GM20431 (cell line): ENCODE measurements around the gene RTKN.
"Not testable (repeated sequence)": the region's sequence is repeated elsewhere in the genome, so short reads cannot be mapped to it uniquely, and the experiment has no call there.

Experiments used
- in situ Hi-C: fragments of 300-500 bp; cut with MseI, MboI; formaldehyde crosslinking; loops from one replicate; pipeline ENCODE4 v1.15.0; 2020; ENCODE audit warnings: low sequenced_read_pairs; ENCODE audit not compliant: unreplicated experiment

The RTKN gene

DNA sequence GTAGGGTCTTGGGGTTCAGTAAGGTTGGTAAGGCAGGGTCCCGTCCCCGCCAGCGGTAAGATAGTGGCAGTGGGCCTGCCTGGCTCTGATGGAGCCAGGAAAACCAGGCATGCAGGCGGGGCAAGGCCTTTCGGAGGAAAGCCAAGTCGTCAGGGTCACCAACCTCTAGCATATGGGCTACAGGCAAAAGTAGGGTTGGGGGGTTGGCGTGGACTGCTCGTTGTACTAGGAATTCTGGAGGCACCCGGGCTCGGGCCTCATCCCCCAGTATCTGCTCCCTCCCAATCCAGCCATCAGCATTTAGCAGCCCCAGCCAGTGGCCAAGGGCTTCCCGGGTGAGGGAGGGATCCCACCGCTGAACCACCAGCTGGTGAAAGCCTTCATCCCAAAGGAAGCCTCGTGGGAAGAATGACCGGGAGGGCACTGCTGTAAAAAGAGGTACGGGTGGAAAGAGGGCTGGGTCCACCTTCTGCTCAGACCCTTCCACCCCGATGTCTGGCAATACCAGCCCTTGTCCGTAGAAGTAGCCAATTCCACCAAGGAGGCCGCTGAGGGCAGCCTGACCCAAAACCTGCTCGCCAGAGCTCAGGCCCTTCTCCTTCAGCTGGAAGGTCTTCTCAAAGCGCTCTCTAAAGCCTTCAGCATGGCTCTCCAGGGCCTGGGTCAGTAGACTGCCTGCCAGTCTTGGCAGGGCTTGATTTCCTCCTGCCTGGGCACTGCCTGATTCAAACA, 20.5 kb upstream of the RTKN start:
- in situ Hi-C loops: no loop called here

DNA sequence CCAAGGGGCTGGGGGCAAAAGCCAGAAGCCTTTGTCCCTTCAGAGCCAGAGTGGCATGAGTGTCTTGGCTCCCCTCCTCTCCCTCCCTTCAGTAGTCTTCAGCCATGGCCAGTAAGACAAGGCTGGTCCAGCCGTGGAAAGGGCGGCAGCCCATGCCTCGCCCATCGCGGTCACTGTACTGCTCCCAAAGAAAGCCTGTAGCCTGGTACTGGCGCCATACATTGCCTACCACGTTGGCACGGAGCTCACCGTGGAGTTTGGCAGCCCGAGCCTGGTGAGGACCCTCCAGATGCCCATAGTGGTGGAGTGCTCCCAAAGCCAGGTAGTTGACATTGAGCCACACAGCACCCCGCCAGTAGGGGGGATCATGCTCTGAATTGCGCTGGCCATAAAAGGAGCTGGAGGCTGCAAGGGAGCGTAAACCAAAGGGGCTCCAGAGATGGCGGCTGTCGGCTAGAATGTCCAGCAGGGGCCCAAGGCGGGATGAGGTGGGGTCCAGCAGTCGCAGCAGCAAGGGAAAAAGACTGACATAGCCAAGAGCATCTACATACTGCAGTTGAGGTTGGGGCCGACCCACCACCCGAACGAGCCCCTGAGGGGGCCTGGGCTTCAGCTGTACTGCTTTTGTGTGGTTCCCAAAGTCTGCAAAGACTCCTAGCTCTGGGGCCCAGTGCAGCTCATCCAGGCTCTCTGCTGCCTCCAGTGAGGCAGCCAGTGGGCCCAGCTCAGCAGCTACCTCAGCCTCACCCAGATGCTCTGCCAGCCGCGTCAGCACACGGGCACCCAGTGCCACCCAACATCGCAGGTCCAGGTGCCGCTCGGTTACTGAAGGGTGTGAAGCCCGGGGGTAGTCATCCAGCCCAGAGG, 19.7 kb upstream of the RTKN start:
- in situ Hi-C loops: no loop called here

DNA sequence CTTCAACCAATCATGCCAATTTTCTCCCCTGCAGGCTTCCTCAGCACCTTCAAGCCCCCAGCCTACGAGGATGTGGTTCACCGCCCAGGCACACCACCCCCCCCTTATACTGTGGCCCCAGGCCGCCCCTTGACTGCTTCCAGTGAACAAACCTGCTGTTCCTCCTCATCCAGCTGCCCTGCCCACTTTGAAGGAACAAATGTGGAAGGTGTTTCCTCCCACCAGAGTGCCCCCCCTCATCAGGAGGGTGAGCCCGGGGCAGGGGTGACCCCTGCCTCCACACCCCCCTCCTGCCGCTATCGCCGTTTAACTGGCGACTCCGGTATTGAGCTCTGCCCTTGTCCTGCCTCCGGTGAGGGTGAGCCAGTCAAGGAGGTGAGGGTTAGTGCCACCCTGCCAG, 18.4 kb upstream of the RTKN start:
- in situ Hi-C loops: not testable (repeated sequence)

DNA sequence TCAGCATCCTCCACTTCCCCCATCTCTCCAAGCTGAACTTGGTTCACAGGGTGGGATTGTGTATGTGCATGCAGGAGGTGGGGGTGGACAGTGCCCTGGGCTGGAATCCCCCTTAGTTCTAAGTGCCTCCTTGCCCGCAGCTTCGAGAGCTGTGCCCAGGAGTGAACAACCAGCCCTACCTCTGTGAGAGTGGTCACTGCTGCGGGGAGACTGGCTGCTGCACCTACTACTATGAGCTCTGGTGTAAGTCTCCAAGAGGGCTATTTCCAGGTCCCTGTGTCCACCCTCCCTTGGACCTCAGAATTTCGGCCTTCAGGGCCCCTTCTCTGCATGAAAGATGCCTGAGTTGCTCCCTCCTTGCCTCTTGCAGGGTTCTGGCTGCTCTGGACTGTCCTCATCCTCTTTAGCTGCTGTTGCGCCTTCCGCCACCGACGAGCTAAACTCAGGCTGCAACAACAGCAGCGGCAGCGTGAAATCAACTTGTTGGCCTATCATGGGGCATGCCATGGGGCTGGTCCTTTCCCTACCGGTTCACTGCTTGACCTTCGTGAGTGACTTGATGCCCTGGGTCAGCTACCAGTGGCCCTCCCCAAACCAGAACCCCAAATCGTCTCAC, 17.9 kb upstream of the RTKN start:
- in situ Hi-C loops: not testable (repeated sequence)

DNA sequence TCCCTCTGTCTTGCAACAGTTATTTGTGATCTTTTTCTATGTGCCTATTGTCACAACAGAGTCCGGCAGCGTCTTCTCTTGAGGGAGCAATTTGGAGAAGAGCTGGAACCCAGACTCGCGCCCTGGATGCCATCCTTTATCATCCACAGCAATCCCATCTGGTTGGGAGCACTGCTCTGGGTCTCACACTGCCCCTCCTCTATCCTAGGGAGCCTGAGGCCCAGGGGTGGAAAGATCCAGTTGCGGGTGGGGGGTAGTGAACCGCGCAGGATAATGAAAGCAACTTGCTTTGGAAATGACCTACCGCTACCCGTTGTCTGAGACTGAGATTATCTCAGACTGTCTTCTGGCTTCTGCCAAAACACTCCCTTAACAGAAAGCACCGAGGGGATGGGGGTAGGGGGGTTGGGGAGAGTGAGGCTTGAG, 17.2 kb upstream of the RTKN start:
- in situ Hi-C loops: no loop called here

DNA sequence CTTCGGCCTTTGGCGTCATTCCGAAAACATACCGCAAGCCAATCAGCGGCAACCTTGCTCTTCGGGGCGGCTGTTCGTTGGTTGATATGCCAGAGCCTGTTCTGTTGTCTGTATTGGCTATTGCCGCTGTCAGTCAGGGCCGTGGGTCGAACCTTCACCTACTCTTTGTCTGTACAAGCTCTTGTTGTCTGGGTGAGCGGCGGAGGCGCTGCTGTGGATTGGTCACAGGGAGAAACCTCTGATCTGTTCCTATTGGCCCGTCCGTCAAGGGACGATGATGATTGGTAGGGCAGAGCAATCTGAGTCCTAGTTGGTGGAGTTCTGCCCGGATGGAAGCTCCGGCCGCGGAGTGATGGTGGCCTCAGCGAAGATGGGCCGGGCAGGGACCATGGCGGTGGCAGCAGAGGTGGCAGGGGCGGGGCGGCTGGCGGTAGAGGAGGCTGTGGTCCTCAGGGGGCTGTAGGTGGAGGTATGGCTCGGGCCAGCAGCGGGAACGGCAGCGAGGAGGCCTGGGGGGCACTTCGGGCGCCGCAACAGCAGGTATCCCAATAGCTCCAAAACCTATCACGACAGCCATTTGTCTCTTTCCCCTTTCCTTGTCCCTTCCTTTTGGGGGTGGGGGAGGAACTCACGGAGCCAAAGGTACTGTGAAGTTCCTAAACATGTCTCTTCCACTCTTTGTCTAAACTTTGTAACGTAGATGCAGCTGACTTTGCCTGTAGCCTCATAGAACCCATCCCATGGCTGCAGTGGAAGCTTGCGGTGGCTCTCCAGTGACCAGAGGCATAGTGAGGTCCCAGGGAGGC, 16.6 kb upstream of the RTKN start, which contains the start of gene WBP1:
Gene WBP1, plus strand, starts transcription at position 307 of the 806 bp plus-strand sequence. Its CDS starts 165 bp downstream, at position 472.
- in situ Hi-C loops: no loop called here

DNA sequence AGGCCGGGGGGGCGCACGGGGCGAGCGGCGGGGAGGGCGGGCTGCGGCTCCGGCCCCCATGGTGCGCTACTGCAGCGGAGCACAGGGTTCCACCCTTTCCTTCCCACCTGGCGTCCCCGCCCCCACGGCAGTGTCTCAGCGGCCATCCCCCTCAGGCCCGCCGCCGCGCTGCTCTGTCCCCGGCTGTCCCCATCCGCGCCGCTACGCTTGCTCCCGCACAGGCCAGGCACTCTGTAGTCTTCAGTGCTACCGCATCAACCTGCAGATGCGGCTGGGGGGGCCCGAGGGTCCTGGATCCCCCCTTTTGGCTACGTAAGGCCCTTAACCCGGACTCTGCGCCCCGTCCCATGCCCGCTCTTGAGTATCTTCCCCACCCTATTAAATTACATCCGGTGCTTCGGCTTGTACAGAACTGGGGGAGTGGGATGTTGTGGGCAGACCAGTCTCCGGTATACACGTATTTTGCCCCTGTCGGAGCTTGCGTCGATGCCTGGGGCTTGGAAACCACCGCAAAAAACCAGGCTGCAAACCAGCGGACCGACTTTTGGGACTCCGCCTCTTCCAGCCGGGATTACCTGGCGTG, 15.9 kb upstream of the RTKN start:
- in situ Hi-C loops: no loop called here

DNA sequence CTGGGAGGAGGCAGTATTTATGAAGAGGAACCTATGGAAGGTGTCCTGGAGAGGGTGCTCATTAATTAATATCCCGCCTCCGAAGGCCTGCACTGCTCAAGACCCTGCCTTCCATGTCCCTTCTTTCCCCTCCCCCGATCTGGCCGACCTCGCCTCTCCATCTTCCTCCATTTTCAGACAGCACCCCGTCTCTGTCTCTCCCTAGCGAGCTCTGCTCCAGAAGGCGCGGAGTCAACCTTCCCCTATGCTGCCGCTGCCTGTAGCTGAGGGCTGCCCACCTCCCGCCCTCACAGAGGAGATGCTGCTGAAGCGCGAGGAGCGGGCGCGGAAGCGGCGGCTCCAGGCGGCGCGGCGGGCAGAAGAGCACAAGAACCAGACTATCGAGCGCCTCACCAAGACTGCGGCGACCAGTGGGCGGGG, 15.4 kb upstream of the RTKN start:
- in situ Hi-C loops: no loop called here

DNA sequence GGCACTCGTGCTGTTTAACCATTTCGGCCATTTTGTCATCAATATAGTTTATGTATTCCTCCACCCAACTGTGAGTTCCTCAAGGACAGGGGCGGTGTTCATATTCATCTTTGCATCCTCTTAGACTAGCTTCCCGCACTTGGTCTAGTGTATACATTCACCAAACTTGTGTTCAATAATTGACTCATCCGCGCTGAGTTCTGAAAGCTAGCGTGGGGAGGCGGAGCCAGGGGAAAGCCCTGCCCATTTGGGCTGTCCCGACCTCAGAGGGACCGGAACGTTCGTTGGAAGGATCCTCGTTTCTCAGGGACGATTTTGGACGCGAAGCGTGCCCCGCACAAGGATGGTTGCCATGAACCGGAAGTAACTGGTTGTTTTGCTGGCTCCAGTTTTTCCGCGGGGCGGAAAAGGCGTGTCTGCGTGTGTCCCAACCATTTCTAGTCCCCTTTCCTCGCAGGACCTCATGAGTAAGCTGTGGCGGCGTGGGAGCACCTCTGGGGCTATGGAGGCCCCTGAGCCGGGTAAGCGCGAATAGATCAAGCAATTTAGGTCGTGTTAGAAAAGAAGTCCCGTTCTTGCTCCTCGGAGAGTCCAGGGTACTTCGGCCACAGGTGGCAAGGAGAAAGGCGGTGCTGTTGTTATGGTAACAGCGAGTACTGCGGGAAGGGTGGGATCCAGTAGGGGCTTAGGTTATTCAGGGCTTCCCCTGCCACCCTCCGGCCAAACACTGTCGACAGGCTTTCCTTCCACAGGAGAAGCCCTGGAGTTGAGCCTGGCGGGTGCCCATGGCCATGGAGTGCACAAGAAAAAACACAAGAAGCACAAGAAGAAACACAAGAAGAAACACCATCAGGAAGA, 13.1 kb upstream of the RTKN start, which contains the start of gene INO80B:
Gene INO80B, plus strand, starts transcription at position 434 of the 858 bp plus-strand sequence. Its CDS starts 30 bp downstream, at position 464.
- in situ Hi-C loops: no loop called here

DNA sequence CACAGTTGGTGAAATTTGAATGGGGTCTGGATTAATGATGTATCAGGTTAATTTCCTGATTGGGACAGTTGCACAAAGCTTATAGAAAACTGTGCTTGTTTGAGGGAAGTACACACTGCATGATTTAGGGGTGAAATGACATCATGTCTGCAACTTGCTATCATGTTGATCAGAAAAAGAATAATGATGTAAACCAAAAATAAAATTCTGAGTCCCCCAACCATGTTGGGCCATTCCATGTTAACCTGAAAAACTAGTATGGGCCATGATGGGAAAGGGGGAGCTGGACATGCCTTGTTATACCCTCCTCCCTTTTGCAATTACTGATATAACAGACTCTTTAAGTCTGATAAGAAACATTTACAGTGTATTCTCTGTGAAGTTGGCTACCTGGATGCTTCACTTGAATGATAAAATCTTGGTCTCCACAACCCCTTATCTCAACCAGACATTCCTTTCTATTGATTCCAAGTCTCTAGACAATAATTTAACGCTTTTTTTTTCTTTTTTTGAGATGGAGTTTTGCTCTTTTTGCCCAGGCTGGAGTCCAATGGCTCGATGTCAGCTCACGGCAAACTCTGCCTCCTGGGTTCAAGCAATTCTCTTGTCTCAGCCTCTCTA, 8.9 kb upstream of the RTKN start:
- in situ Hi-C loops: no loop called here

DNA sequence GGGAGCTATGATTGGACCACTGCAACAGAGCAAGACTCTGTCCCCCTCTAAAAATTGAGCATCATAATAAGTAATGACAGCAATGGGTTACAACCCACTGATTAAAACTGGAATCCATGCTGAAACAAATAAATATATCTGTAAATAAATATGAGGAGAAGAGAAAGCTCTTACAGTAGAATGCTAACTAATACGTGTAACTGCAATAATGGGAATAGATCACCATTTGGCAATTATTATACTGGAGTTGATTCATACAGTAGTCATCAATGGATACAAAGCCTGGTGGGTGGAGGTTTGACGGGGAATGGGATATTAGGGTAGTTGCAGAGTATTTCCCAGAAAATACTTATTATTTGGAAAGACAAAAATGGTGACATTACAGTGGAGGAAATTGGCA, 7.0 kb upstream of the RTKN start:
- in situ Hi-C loops: no loop called here

DNA sequence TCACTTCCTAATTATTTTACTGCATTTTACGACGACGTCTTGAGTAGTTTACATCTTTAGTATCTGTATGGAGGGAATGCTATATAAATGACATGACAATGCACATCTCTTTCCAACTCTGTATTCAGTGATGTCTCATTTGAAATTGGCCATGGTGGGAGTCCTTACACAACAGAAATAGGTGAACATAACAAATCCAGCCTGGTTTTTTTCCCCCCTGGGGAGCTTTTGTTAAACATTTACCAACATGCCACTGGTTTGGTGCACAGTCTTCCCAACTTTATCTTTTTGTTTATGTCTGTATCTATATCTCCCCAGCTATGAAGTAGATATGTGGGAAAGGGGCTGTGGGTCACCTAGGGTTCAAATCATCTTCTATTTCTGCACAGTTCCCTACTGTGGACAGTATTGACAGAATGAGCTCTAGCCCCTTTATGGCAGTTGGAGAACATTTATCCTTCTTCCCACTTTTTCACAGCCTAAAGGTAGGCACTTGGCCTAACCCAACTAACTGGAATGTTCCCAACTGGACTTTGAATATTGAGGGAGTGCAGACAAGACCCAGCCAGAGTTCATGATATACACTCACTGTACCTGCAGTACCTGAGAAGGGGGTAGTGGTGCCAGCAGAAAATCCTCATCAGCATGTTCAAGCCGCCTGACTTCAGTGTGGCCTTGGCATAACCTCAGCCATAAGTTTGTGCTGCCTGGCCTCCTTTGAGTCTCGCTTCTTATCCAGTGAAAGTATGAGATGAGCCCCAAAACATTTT, 5.7 kb upstream of the RTKN start:
- in situ Hi-C loops: no loop called here

DNA sequence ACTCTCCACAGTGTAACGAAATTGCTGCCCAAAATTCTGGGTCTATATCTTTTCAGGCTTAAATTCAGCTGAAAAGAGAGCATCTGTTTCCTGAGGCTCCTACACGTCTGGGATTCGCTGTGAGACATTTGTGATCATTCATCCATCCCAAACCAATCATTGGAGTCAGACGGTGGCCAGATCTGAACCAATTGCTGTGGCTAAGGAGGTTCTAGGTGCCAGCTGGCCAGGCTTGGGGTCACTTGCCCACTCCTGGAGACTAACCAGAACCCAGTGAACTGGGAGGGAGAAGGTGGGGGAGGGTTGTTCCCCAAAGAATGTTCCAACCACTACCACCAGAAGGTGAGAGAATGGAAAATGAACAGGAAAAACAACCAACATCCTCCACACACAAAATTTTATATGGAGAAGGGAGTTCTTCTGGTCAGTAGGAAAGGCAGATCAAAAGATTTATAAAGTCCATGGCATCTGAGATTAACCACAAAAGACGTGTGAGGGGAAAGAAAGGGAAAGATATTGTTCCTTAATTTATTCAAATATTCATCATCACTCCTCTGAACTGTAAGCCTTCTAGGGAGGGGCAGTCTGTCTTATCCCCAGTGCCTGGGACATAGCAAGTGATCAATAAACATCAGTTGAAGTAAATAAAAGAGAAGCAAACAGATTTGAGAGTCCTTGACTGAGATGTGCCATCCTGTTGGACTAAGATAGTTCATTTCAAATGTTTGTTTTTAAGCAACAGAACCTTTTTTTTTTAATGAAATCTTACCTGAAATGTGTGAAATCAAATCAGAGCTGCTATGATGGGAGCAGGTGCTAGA, 3.0 kb upstream of the RTKN start:
- in situ Hi-C loops: no loop called here

DNA sequence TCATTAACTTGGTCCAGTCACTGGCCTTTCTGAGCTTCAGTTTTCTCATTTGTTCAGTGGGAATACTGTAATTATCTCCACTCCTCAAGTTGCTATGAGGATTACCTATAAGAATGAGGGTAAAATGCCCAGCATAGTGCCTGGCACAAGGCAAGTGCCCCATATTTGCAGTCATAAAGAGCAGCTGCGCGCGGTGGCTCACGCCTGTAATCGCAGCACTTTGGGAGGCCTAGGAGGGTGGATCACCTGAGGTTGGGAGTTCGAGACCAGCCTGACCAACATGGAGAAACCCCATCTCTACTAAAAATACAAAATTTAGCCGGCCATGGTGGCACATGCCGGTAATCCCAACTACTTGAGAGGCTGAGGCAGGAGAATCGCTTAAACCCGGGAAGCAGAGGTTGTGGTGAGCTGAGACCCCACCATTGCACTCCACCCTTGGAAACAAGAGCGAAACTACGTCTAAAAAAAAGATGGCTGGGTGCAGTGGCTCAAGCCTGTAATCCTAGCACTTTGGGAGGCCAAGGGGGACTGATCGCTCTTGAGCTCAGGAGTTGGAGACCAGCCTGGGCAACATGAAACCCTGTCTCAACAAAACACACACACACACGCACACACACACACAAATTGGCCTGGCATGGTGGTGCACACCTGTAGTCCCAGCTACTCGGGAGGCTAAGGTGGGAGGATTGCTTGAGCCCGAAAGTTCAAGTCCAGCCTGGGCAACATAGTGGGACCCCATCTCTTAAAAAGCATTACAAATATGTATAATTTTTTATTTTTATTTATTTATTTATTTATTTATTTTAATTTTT, 953 bp upstream of the RTKN start:
- in situ Hi-C loops: not testable (repeated sequence)

DNA sequence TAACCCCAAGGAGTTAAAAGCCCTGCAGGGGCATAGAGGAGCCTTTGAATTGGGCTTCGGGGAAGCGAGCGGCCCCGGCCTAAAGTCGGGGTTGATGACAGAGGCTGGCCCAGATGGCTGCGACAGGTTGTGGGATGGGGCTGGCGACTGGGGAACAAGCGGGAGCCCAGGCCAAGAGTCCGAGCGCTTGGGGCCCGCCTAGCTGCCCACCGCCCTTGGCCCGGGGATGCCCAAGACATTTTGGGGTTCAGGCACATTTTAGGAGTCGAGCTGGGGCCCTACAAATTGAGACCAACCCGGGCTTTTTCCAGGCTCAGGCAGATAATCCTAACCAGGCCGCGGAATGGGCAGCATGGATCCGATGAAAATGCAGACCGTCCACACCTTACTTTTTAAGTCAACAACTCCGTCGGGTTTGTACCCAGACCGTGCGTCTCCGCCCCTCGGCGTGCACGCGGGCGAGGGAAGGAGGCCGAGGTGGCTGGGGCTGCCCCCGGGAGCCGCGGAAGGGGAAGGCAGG, 507 bp downstream of the RTKN start:
- in situ Hi-C loops: no loop called here
